ENCODE results near the gene SCGB2B2. TPM values are rescaled to one million over a fixed set of nuclear protein-coding genes. Genes with fewer than 3 reads are reported as not detected.

SCGB2B2 gene, protein sequence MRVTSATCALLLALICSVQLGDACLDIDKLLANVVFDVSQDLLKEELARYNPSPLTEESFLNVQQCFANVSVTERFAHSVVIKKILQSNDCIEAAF
- 1 to 10 TPM in 1 of 2 donors, under 1 TPM in 1; 0.88 to 1.1 TPM for total RNA-seq
- polyA plus RNA-seq: under 1 TPM; 0.21 to 0.49 TPM
- long read RNA-seq, donor 1: 0 reads
- long read RNA-seq, donor 2, partial matches to known transcripts: 23 of 23 reads
- long read RNA-seq, donor 2, other reads (novel, unspliced or antisense): 0 of 23 reads
- long read RNA-seq, donor 3, partial matches to known transcripts: 17 of 17 reads
- long read RNA-seq, donor 3, other reads (novel, unspliced or antisense): 0 of 17 reads
- long read RNA-seq, donor 4: 0 reads
- long read RNA-seq, donor 5, partial matches to known transcripts: 8 of 23 reads
- long read RNA-seq, donor 5, other reads (novel, unspliced or antisense): 15 of 23 reads

GRCh38 chr19:34676697-34677385 is at the start of gene SCGB2B2:
Gene SCGB2B2, minus strand, starts transcription at chr19:34677159. Its CDS starts 82,596 bp downstream, at chr19:34594563.
- Histone ChIP-seq H3K9ac (ENCODE audit: insufficient read depth in 1 of 2, low read length in 2 of 2) (peak within 1 kb of the TSS; percentile 93 to 98), H3K27ac (ENCODE audit: low read depth in 1 of 2, low read length in 1 of 2) (peak within 1 kb of the TSS; percentile 98 to 100), H3K36me3 (ENCODE audit: control insufficient read depth in 4 of 4, insufficient read depth in 4 of 4, low read length in 4 of 4) (peaks cover 6 to 31% (median 20%) of the 10 kb centered on the region in 4 donors), H3K4me3 (peak within 1 kb of the TSS; percentile 95), H3K4me1 (ENCODE audit: control insufficient read depth in 5 of 5, insufficient read depth in 5 of 5, low read length in 5 of 5) (peaks cover 0 to 15% (median 7%) of the 10 kb centered on the region in 5 donors), H3K27me3 (ENCODE audit: control insufficient read depth in 3 of 3, insufficient read depth in 3 of 3, low read length in 2 of 3) (no peaks in the 10 kb centered on the region), H3K9me3 (ENCODE audit: control insufficient read depth in 4 of 4, insufficient read depth in 3 of 4, low read length in 3 of 4) (peaks cover 0 to 10% (median 6%) of the 10 kb centered on the region in 4 donors)
- TF ChIP-seq, protein P1, sequence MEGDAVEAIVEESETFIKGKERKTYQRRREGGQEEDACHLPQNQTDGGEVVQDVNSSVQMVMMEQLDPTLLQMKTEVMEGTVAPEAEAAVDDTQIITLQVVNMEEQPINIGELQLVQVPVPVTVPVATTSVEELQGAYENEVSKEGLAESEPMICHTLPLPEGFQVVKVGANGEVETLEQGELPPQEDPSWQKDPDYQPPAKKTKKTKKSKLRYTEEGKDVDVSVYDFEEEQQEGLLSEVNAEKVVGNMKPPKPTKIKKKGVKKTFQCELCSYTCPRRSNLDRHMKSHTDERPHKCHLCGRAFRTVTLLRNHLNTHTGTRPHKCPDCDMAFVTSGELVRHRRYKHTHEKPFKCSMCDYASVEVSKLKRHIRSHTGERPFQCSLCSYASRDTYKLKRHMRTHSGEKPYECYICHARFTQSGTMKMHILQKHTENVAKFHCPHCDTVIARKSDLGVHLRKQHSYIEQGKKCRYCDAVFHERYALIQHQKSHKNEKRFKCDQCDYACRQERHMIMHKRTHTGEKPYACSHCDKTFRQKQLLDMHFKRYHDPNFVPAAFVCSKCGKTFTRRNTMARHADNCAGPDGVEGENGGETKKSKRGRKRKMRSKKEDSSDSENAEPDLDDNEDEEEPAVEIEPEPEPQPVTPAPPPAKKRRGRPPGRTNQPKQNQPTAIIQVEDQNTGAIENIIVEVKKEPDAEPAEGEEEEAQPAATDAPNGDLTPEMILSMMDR (IDR thresholded peaks at IDR 0.05; ENCODE audit: control extremely low read depth, extremely low read depth): no peak
- DNase-seq (peak; percentile 76 to 94 (median 87)), ATAC-seq (ENCODE audit: insufficient read depth, low FRiP score) (peak; percentile 85)
- 5% methylated on average over 26 of the region's 26 CpGs for WGBS, 2 donors

- Histone ChIP-seq H3K4me3 (no peak overlapping the region), H3K9me3 (ENCODE audit: control insufficient read depth in 4 of 4, insufficient read depth in 3 of 4, low read length in 3 of 4) (peaks cover 0 to 2% (median 0%) of the 10 kb centered on the region in 4 donors), H3K27ac (ENCODE audit: low read depth in 1 of 2, low read length in 1 of 2) (no peak overlapping the region), H3K27me3 (ENCODE audit: control insufficient read depth in 3 of 3, insufficient read depth in 3 of 3, low read length in 2 of 3) (peaks cover 0 to 2% (median 0%) of the 10 kb centered on the region in 3 donors), H3K9ac (ENCODE audit: insufficient read depth in 1 of 2, low read length in 2 of 2) (no peak overlapping the region), H3K4me1 (ENCODE audit: control insufficient read depth in 5 of 5, insufficient read depth in 5 of 5, low read length in 5 of 5) (no peaks in the 10 kb centered on the region), H3K36me3 (ENCODE audit: control insufficient read depth in 4 of 4, insufficient read depth in 4 of 4, low read length in 4 of 4) (no peaks in the 10 kb centered on the region)
- WGBS, 2 donors: 36 to 38% methylated on average over 6 of the region's 6 CpGs
- TF ChIP-seq, protein P1 (IDR thresholded peaks at IDR 0.05; ENCODE audit: control extremely low read depth, extremely low read depth): no peak
- ATAC-seq (ENCODE audit: insufficient read depth, low FRiP score) (no peak), DNase-seq (no peak)
Measured at GRCh38 chr19:34725400-34725799, 48.4 kb upstream of the SCGB2B2 start.

GRCh38 chr19:34722353-34722752 is 45.4 kb upstream of the SCGB2B2 start:
- H3K4me3 ChIP-seq: no peak overlapping the region
- no peak overlapping the region for H3K9ac ChIP-seq (ENCODE audit: insufficient read depth in 1 of 2, low read length in 2 of 2)
- no peaks in the 10 kb centered on the region for H3K36me3 ChIP-seq (ENCODE audit: control insufficient read depth in 4 of 4, insufficient read depth in 4 of 4, low read length in 4 of 4)
- WGBS, 2 donors: 67 to 70% methylated on average over 11 of the region's 11 CpGs
- TF ChIP-seq, protein P1 (IDR thresholded peaks at IDR 0.05; ENCODE audit: control extremely low read depth, extremely low read depth): no peak
- H3K4me1 ChIP-seq (ENCODE audit: control insufficient read depth in 5 of 5, insufficient read depth in 5 of 5, low read length in 5 of 5): no peaks in the 10 kb centered on the region
- H3K27ac ChIP-seq (ENCODE audit: low read depth in 1 of 2, low read length in 1 of 2): no peak overlapping the region
- ATAC-seq (ENCODE audit: insufficient read depth, low FRiP score) (no peak), DNase-seq (no peak)
- H3K27me3 ChIP-seq (ENCODE audit: control insufficient read depth in 3 of 3, insufficient read depth in 3 of 3, low read length in 2 of 3): peaks cover 0 to 2% (median 0%) of the 10 kb centered on the region in 3 donors
- H3K9me3 ChIP-seq (ENCODE audit: control insufficient read depth in 4 of 4, insufficient read depth in 3 of 4, low read length in 3 of 4): peaks cover 0 to 2% (median 0%) of the 10 kb centered on the region in 4 donors
